Putamen (tissue), 1 donor: Measurements from ENCODE around the gene RECK.
"Not testable (repeated sequence)": the region's sequence is repeated elsewhere in the genome, so short reads cannot be mapped to it uniquely, and the experiment has no call there.

Source experiments
- DNase-seq: peaks from one replicate; pipeline ENCODE4 v3.0.0-alpha.2; 2016; ENCODE audit warnings: low spot score

Gene RECK

DNA sequence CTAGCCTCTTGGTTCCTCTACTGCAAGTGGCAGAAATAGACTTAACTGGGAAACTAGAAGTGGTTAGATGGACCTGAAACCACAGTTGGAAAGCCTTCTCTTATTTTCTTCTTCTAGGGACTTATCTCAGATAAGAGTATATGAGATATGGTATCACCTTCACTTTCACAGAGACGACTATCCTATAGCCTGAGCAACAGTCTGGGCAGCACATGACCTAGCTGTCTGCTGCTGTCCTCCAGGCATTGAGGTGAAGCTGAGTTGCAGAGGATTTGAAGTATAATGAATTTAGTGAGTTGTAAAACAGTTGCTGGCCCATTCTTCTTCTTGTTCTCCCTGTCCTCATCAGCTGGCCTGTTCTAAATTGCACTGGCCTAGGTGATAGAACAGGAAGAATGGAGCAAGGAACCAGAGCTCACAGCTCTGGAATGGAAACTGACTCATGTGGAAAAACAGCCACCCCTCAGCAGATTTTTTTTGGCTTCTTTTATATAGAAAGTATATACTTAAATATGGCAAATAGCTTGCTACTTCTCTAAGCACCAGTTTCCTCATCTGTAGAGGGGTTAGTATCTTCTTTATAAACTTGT lies 27.8 kb downstream of the RECK start:
- DNase-seq, result no peak

DNA sequence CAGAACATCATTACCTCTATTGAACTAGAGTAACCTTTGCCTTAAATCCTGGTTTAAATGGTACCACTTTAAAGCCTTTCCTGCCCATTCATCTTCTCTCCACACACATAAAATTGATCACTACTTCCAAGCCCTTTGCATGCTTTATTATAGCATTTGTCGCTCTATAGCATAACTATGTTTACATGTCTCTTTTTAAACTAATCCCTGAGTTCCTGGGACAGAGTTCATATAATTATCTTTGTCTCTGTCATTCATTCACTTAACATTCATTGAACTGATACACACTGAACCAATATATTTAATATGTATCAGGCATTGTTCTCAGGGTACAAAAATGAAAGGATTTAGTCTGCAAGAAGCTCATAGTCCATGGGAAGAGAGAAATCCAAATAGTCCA lies 37.3 kb downstream of the RECK start:
- no peak for DNase-seq

- DNase-seq, result peak; percentile 76
Measured at GRCh38 chr9:36074870-36075532, 38.3 kb downstream of the RECK start.

GRCh38 chr9:36078051-36078450 lies 41.3 kb downstream of the RECK start:
- no peak for DNase-seq

DNA sequence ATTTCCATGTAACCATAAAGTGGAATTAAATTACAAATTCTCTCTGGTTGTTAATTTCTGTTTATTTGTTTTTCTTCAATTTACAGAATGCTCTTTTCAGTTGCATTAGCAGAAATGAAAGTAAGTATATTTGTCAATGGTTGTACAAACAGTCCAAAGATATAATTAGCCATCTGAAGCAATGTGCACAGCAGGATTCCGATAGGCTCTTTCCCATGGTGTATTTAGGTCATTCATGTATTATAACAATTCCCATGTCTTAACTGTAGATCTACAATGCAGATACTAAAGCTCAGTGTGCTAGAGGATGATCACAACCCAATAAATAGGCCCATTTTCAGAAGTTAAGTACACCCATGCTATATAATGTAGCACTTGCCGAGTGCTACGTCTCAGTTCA lies 43.8 kb downstream of the RECK start:
- no peak for DNase-seq

DNA sequence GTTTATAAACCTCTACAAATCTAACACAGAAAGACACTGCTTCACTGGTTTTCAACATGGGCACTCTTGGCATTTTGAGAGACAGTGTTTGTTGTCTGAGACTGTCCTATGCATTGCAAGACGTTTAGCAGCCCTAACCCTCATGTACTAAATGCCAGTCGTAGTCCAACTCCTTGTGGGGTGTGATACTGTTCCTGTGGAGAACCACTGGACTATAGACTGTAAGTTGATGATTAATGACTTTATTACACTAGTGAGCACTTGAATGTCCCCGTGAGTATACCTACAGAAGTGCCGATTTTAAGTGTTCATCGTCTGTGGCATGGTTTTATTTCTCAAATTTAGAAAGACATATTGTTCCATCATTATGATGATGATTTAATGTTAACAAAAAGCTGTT lies 46.2 kb downstream of the RECK start:
- no peak for DNase-seq

DNA sequence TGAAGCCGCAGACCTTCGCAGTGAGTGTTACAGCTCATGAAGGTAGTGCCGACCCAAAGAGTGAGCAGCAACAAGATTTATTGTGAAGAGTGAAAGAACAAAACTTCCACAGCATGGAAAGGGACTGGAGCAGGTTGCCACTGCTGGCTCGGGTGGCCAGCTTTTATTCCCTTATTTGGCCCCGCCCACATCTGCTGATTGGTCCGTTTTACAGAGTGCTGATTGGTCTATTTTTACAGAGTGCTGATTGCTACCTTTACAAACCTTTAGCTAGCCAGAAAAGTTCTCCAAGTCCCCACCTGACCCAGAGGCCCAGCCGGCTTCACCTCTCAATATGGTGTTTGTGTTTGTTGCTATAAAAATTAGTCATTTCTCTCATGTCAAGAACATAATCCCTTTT lies 49.7 kb downstream of the RECK start:
- no peak for DNase-seq

GRCh38 chr9:36087054-36087453 lies 50.3 kb downstream of the RECK start:
- DNase-seq, result not testable (repeated sequence)

DNA sequence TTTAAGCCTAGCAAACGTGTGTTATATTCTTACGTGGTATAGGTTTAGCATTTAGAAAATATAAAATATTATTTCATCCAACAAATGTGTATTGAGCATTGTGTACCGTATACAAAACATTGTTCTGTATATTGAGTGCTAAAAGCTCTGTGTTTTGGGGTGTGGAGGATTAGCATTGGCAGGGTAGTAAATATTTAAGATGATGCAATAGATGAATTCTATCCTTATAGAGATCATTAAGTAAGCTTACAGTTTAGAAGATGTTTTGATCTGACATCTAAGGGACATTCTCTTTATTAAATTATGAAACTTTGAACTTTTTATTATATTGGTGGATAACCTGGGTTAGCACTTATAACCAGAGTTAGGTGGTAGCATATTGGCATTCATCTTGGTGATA lies 51.3 kb downstream of the RECK start:
- DNase-seq, result no peak

- no peak for DNase-seq
Measured at GRCh38 chr9:36091026-36091953, 54.6 kb downstream of the RECK start.

GRCh38 chr9:36092014-36092413 lies 55.3 kb downstream of the RECK start:
- DNase-seq, result no peak

DNA sequence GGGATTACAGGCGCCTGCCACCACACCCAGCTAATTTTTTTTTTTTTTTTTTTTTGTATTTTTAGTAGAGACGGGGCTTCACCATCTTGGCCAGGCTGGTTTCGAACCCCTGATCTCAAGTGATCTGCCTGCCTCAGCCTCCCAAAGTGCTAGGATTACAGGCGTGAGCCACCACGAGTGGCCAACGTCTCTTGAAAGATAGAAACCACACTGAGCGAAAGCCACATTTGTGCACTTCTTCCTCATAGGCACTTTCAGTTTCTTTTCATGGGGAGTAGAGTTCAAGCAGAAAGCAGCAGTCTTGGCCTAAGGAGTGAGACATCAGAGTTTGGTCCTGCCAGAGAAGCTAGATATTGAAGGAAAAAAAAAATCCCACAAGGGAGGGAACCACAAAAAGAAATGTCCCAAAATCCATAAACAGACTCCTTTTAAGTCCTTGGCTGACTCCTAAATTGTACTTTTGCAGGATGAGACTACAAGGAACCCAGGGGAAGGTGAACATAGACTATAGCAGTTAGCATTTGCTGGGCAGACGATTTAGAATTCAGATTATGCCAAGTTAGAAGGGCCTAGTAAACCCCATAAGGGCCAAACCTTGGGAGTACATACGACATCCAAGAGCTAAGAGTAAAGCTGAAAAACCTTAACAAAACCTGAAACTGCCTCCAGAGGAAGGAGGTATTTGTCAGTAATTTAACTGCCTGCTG lies 55.9 kb downstream of the RECK start:
- DNase-seq, result no peak

GRCh38 chr9:36093384-36093783 lies 56.7 kb downstream of the RECK start:
- no peak for DNase-seq

- DNase-seq, result no peak
Measured at GRCh38 chr9:36099718-36100117, 63.0 kb downstream of the RECK start.

DNA sequence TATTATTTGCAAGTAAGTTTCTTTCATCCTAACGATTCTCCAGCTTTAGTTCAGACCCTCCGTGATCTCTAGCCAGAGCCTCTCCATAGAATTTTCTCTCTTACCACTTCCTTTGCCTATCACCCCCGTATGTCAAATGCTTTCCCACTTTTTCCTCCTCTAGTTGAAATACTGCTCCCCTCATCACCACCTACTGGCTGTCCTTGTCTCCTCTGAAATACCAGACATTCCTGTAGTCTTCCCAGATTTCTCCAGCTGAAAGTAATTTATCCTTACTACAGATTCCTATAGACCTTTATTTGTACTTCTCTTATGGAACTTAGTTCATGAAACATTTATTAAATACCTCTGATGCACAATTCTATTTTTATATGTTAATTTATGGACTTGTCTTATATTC lies 63.8 kb downstream of the RECK start:
- DNase-seq, result no peak

- DNase-seq, result no peak
Measured at GRCh38 chr9:36101916-36102741, 65.4 kb downstream of the RECK start.

- peak; percentile 61 for DNase-seq
Measured at GRCh38 chr9:36102742-36103495, 66.2 kb downstream of the RECK start.

GRCh38 chr9:36109071-36109470 lies 72.4 kb downstream of the RECK start:
- no peak for DNase-seq

DNA sequence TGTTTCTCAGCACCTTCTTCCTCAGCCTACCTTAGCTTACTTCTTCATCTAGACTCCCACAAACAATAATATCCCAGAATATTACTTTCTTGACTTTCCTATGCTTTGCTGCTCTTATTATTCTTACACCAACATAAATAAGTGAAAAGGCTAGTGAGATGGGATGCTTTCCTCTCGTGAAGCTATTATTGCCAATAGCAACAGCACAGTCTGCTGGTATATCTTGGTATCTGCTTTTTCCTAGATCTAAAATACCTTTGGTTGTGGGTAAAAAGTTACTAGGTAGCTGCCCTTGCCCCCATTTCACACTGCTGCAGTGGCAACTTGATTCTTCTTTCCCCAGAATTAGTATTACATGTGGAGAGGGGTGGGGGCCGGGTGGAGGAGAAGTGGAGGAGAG lies 73.7 kb downstream of the RECK start:
- DNase-seq, result no peak

DNA sequence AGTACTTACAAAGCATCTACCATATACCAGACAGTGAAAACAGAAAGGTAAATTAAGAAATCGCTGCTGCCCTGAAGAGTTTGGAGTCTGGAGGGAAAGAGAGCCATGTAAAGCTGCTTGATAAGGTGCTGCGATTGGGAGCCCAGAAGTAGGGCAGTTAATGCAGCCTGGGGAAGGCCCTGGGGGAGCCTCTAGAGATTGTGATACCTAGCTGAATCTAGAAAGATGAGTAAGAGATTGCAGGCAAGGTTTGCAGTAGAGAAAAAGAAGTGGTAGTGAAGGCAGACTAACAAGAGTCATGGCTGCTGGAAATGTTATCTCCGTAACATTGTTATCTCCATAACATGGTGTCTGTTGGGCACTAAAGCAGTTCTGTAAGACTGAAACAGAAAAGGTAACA lies 75.8 kb downstream of the RECK start:
- no peak for DNase-seq

- DNase-seq, result no peak
Measured at GRCh38 chr9:36113999-36114398, 77.3 kb downstream of the RECK start.
